ENCODE measurements around the gene CA4. TPM values are rescaled to one million over a fixed set of nuclear protein-coding genes. Genes with fewer than 3 reads are reported as not detected.
A peak's percentile ranks its signal among the peaks of the same experiment; 100 is the strongest.

The CA4 gene
- total and polyA plus RNA-seq, 2 of the 8 experiments (the other 6 are each of a cell fraction or from before 2014, with no cell fraction given) = 3.6 to 4.2 TPM

DNA sequence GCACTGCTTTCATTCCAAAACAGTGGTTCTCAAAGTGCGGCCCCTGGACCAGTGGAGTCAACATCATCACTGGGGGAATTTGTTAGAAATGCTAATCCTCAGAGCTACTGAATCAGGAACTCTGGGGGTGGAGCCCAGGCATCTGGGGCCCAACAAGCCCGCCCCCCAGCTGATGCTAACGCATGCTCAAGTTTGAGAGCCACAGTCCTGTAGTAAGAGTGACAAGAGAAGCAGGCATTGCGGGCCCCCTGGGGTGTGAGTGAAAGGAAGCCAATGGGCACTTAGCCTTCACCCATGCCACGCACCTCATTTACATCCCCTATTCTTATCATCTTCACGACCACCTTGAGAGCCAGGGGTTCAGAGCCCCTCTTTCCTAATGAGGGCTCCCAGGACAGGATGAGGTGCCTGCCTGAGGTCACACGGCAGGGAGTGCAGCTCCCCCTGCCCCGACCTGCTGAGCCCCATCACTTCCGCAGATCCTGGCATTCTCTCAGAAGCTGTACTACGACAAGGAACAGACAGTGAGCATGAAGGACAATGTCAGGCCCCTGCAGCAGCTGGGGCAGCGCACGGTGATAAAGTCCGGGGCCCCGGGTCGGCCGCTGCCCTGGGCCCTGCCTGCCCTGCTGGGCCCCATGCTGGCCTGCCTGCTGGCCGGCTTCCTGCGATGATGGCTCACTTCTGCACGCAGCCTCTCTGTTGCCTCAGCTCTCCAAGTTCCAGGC lies 9.1 kb downstream of the CA4 start:
- peak in 1 of 2 experiments; percentile 69 for DNase-seq (ENCODE audit: low read depth in 1 of 2, low spot score in 2 of 2)
- no peak for TF ChIP-seq TAF7 (optimal IDR thresholded peaks at IDR 0.05; ENCODE audit: borderline replicate concordance, low read depth, low read length)
- no peak for TF ChIP-seq SP4 (IDR thresholded peaks at IDR 0.05; ENCODE audit: low read length)
- no peak for TF ChIP-seq CHD1 (IDR thresholded peaks at IDR 0.05; ENCODE audit: low read depth, low read length)
- TF ChIP-seq BRCA1 (IDR thresholded peaks at IDR 0.05; ENCODE audit: low read depth, low read length) = no peak
- TF ChIP-seq POU5F1 (IDR thresholded peaks at IDR 0.05; ENCODE audit: low read depth, low read length) = no peak
- no peak for TF ChIP-seq CREB1 (IDR thresholded peaks at IDR 0.05)
- no peak for TF ChIP-seq CTBP2 (IDR thresholded peaks at IDR 0.05; ENCODE audit: borderline replicate concordance, insufficient read depth, insufficient read length, low read length)
- TF ChIP-seq RFX5 (IDR thresholded peaks at IDR 0.05; ENCODE audit: borderline replicate concordance, low read depth, low read length) = no peak
- TF ChIP-seq ATF2 (IDR thresholded peaks at IDR 0.05; ENCODE audit: low read length) = no peak

More for the DNA sequence above, 9.1 kb downstream of the CA4 start:
- H3K14ac ChIP-seq (ENCODE audit: insufficient read length) = no peak overlapping the region
- H2BK120ac ChIP-seq (replicated peaks; ENCODE audit: low read depth, low read length) = peak overlapping the region; percentile 33
- H4K5ac ChIP-seq (ENCODE audit: insufficient read length, low read depth, low read length) = peak overlapping the region; percentile 11
- no peak overlapping the region for H3K9ac ChIP-seq (replicated peaks in 1 of 4; ENCODE audit: extremely low read depth in 1 of 4, low read depth in 3 of 4, low read length in 3 of 4)
- H2BK12ac ChIP-seq (ENCODE audit: low read depth, low read length) = peak overlapping the region; percentile 95; the same call in 1 of the 2 replicates
- no peaks in the 10 kb centered on the region for H3K36me3 ChIP-seq (ENCODE audit: control insufficient read depth in 2 of 4, insufficient read depth in 4 of 4, low read length in 3 of 4)
- 35% methylated on average over 19 of the region's 19 CpGs; no CpG with 5 or more reads in 1 of the 2 experiments for WGBS, 2 experiments (ENCODE audit: extremely low coverage in 1 of 2, insufficient coverage in 1 of 2, insufficient read length in 1 of 2, insufficient replicate concordance in 2 of 2, low coverage in 1 of 2, low lambda C conversion rate in 2 of 2, missing lambda C conversion rate in 1 of 2)
- H3K4ac ChIP-seq (replicated peaks; ENCODE audit: insufficient read length, low read depth, low read length) = peak overlapping the region; percentile 84
- peak overlapping the region; percentile 78; the same call in 1 of the 2 replicates for H2BK5ac ChIP-seq (ENCODE audit: low read depth, low read length)
- H4K20me1 ChIP-seq (replicated peaks in 1 of 2; ENCODE audit: control insufficient read depth in 1 of 2, insufficient read depth in 2 of 2, low read length in 2 of 2) = peaks cover 0 to 3% of the 10 kb centered on the region in 2 experiments
- CTCF ChIA-PET (ENCODE audit: partially characterized antibody) = interaction anchor here (0.9 to 9.0 kb wide), 6 partner anchors 7 to 73 kb away, joined by 3 to 148 read pairs (median 8); partner anchors contain the start of gene CA4
- POLR2A ChIA-PET (ENCODE audit: partially characterized antibody) = interaction anchor here (0.8 to 2.7 kb wide), 6 partner anchors 10 to 233 kb away, joined by 3 to 13 read pairs (median 5); partner anchors contain the start of gene USP32
- no peaks in the 10 kb centered on the region for H3K79me1 ChIP-seq (ENCODE audit: low read depth, low read length)
- peak overlapping the region; percentile 17 for H3K56ac ChIP-seq (replicated peaks; ENCODE audit: insufficient read length, low read depth, low read length)
- H3K23me2 ChIP-seq (ENCODE audit: low read depth, low read length) = peaks cover 8% of the 10 kb centered on the region; the same call in 1 of the 2 replicates
- no peak overlapping the region; the same call in 1 of the 2 replicates for H2BK20ac ChIP-seq (ENCODE audit: low read length)
- peak overlapping the region in 2 of 4 experiments; percentile 14 to 22; a peak in 4 of 8 replicates for H3K4me3 ChIP-seq (ENCODE audit: extremely low read depth in 1 of 4, insufficient read depth in 2 of 4, low read depth in 3 of 4, low read length in 4 of 4)
- peaks cover 7 to 51% (median 36%) of the 10 kb centered on the region in 4 experiments for H3K4me1 ChIP-seq (replicated peaks in 1 of 4; ENCODE audit: control insufficient read depth in 3 of 4, insufficient read depth in 4 of 4, low read length in 3 of 4)
- H2BK15ac ChIP-seq (ENCODE audit: low read length) = peak overlapping the region; percentile 92; the same call in 1 of the 2 replicates
- no peak overlapping the region for H2AK5ac ChIP-seq (ENCODE audit: low read depth, low read length)
- no peak overlapping the region for H3K23ac ChIP-seq (ENCODE audit: insufficient read length)
- no peaks in the 10 kb centered on the region for H3K79me2 ChIP-seq (ENCODE audit: control insufficient read depth in 1 of 2, insufficient read depth in 2 of 2, low read length in 2 of 2)
- peak overlapping the region; percentile 19; the same call in 1 of the 2 replicates for H3K18ac ChIP-seq (ENCODE audit: extremely low read depth, low read length)
- peak overlapping the region; percentile 45 for H4K8ac ChIP-seq (ENCODE audit: extremely low read depth, insufficient read depth, low read length)
- no peak for FAIRE-seq
- H4K91ac ChIP-seq (replicated peaks; ENCODE audit: insufficient read length, low read length) = peak overlapping the region; percentile 67
- H3K27ac ChIP-seq (ENCODE audit: low read depth, low read length) = no peak overlapping the region
- no peaks in the 10 kb centered on the region for H3K9me3 ChIP-seq (ENCODE audit: insufficient read depth in 2 of 2, low read depth in 1 of 2, low read length in 1 of 2)
- no peaks in the 10 kb centered on the region for H3K27me3 ChIP-seq (replicated peaks in 1 of 4; ENCODE audit: control insufficient read depth in 3 of 4, extremely low read depth in 1 of 4, insufficient read depth in 3 of 4, low read length in 3 of 4)
- H2AFZ ChIP-seq (ENCODE audit: low read length) = no peak overlapping the region
- peak overlapping the region; percentile 24 to 46; a peak in 3 of 4 replicates for H3K4me2 ChIP-seq (ENCODE audit: insufficient read depth in 1 of 2, low read depth in 2 of 2, low read length in 2 of 2)
